ENCODE data around the gene LMAN1. TPM values are rescaled to one million over a fixed set of nuclear protein-coding genes. Genes with fewer than 3 reads are reported as not detected.

LMAN1 gene
- total RNA-seq, 1 experiment from 2014 or later: 73.7 TPM

GRCh38 chr18:59376351-59376935 lies 17.4 kb upstream of the LMAN1 start:
- POLR2A ChIA-PET: no interaction called here
- no TSS peak for BruUV-seq (replicated peaks)
- Histone ChIP-seq H3K4me1 (ENCODE audit: control insufficient read depth in 1 of 2, insufficient read depth in 2 of 2, low read length in 2 of 2) (no peaks in the 10 kb centered on the region), H3K36me3 (ENCODE audit: control insufficient read depth in 1 of 2, insufficient read depth in 2 of 2, low read length in 2 of 2) (no peaks in the 10 kb centered on the region), H3K9ac (ENCODE audit: low read length) (no peak overlapping the region), H3K4me2 (ENCODE audit: low read length) (no peak overlapping the region), H3K9me3 (ENCODE audit: control insufficient read depth in 1 of 2, insufficient read depth in 1 of 2, low read depth in 1 of 2, low read length in 2 of 2) (no peaks in the 10 kb centered on the region), H3K27me3 (ENCODE audit: insufficient read depth, low read length) (0 out of 2 replicates have a peak, but pooled peaks cover 16% of the 10 kb centered on the region), H3K9me2 (ENCODE audit: insufficient read depth) (no peaks in the 10 kb centered on the region), H3K79me2 (ENCODE audit: insufficient read depth, low read length) (no peaks in the 10 kb centered on the region), H3K27ac (ENCODE audit: low read depth, low read length) (no peak overlapping the region), H4K20me1 (ENCODE audit: insufficient read depth) (no peaks in the 10 kb centered on the region), H2AFZ (ENCODE audit: low read depth, low read length, poor library complexity, severe bottlenecking) (no peak overlapping the region), H3K4me3 (replicated peaks in 1 of 2; ENCODE audit: low read depth in 1 of 2, low read length in 2 of 2) (no peak overlapping the region)
- TF ChIP-seq CEBPB (IDR thresholded peaks at IDR 0.05; ENCODE audit: low read depth): no peak
- no peak for TF ChIP-seq EGR1 (IDR thresholded peaks at IDR 0.05; ENCODE audit: low read depth)
- no peak for TF ChIP-seq ZNF274 (IDR thresholded peaks at IDR 0.05; ENCODE audit: low read depth, low read length)
- TF ChIP-seq EZH2phosphoT487 (IDR thresholded peaks at IDR 0.05; ENCODE audit: borderline replicate concordance): no peak
- TF ChIP-seq, protein P1, sequence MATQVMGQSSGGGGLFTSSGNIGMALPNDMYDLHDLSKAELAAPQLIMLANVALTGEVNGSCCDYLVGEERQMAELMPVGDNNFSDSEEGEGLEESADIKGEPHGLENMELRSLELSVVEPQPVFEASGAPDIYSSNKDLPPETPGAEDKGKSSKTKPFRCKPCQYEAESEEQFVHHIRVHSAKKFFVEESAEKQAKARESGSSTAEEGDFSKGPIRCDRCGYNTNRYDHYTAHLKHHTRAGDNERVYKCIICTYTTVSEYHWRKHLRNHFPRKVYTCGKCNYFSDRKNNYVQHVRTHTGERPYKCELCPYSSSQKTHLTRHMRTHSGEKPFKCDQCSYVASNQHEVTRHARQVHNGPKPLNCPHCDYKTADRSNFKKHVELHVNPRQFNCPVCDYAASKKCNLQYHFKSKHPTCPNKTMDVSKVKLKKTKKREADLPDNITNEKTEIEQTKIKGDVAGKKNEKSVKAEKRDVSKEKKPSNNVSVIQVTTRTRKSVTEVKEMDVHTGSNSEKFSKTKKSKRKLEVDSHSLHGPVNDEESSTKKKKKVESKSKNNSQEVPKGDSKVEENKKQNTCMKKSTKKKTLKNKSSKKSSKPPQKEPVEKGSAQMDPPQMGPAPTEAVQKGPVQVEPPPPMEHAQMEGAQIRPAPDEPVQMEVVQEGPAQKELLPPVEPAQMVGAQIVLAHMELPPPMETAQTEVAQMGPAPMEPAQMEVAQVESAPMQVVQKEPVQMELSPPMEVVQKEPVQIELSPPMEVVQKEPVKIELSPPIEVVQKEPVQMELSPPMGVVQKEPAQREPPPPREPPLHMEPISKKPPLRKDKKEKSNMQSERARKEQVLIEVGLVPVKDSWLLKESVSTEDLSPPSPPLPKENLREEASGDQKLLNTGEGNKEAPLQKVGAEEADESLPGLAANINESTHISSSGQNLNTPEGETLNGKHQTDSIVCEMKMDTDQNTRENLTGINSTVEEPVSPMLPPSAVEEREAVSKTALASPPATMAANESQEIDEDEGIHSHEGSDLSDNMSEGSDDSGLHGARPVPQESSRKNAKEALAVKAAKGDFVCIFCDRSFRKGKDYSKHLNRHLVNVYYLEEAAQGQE (IDR thresholded peaks at IDR 0.05; ENCODE audit: low read depth): no peak
- no peak for TF ChIP-seq FOSL1 (IDR thresholded peaks at IDR 0.05; ENCODE audit: low read depth)
- TF ChIP-seq JUND (IDR thresholded peaks at IDR 0.05): no peak
- TF ChIP-seq, protein P2, sequence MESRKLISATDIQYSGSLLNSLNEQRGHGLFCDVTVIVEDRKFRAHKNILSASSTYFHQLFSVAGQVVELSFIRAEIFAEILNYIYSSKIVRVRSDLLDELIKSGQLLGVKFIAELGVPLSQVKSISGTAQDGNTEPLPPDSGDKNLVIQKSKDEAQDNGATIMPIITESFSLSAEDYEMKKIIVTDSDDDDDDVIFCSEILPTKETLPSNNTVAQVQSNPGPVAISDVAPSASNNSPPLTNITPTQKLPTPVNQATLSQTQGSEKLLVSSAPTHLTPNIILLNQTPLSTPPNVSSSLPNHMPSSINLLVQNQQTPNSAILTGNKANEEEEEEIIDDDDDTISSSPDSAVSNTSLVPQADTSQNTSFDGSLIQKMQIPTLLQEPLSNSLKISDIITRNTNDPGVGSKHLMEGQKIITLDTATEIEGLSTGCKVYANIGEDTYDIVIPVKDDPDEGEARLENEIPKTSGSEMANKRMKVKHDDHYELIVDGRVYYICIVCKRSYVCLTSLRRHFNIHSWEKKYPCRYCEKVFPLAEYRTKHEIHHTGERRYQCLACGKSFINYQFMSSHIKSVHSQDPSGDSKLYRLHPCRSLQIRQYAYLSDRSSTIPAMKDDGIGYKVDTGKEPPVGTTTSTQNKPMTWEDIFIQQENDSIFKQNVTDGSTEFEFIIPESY (IDR thresholded peaks at IDR 0.05; ENCODE audit: extremely low read depth, insufficient replicate concordance, low read length): no peak
- DNase-seq (ENCODE audit: low read depth, low spot score) (no peak), ATAC-seq (no peak)
- intact Hi-C loops (cut with micrococcal nuclease): no loop called here
- RAD21 ChIA-PET (ENCODE audit: low non-redundant PET in 1 of 2, low total read pairs in 2 of 2, uncharacterized antibody in 2 of 2, unreplicated experiment in 2 of 2): no interaction called here
- CTCF ChIA-PET: no interaction called here

Data from HCT116 (cell line).